GM12865 (cell line): Measurements from ENCODE around the gene HOXD10.

Source experiments
- DNase-seq: peaks from one replicate; pipeline ENCODE4 v3.0.0; 2010; ENCODE audit warnings: low read depth
- H3K4me3 ChIP-seq: 2 replicates; pipeline ENCODE4 v1.5.1; 2011; ENCODE audit warnings: mild to moderate bottlenecking, low read depth, low read length, control low read depth
- TF ChIP-seq, protein P1 (sequence below): IDR thresholded peaks from 2 replicates; pipeline ENCODE4 v1.5.1; 2011; ENCODE audit warnings: low read length, control low read depth, low read depth, inconsistent platforms; ENCODE audit not compliant: insufficient read depth; ENCODE audit errors: missing control alignments

HOXD10 gene

DNA sequence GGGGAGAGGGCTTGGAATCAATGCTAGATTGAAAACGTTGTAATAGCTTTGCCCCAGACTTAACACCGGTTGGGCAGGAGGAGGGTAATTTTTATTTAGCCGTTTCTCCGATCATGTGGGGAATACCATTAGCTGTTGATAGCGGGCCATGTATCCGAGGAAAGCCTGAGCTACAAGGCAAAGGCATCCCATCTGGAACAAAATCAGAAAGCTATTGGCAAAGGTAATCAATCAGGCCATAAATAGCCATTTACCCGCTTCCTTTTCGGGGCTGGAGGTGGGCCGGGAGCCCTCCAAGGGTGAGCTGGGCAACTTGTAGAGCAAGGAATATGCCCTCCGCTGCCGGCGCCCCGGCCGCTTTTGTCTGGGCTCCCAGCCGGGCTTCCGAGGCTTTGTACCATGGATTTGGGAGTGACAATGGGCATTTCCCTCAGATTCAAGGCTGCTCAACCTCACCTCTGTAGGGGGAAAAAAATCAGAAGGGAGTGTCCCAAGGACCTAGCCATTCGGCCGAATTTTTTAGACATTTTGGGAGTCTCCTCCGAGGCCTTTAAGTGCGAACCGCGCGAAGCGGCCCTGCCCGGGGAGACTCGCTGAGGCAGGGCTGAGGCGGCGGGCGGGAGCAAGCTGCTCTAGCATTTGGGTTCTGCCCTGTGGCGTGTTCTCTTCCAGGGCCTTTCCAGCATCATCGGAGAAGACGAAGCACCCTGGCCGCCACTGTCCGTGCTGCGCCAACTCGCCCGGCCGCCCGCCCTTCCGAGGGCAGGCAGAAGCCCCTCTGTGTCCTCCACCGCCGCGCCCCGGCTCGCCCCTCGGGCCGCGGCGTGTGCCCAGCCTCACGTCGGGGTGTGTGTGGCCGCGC is 4.8 kb downstream of the HOXD10 start:
- TF ChIP-seq, protein P1, sequence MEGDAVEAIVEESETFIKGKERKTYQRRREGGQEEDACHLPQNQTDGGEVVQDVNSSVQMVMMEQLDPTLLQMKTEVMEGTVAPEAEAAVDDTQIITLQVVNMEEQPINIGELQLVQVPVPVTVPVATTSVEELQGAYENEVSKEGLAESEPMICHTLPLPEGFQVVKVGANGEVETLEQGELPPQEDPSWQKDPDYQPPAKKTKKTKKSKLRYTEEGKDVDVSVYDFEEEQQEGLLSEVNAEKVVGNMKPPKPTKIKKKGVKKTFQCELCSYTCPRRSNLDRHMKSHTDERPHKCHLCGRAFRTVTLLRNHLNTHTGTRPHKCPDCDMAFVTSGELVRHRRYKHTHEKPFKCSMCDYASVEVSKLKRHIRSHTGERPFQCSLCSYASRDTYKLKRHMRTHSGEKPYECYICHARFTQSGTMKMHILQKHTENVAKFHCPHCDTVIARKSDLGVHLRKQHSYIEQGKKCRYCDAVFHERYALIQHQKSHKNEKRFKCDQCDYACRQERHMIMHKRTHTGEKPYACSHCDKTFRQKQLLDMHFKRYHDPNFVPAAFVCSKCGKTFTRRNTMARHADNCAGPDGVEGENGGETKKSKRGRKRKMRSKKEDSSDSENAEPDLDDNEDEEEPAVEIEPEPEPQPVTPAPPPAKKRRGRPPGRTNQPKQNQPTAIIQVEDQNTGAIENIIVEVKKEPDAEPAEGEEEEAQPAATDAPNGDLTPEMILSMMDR = no peak
- no peak overlapping the region for H3K4me3 ChIP-seq
- no peak for DNase-seq

DNA sequence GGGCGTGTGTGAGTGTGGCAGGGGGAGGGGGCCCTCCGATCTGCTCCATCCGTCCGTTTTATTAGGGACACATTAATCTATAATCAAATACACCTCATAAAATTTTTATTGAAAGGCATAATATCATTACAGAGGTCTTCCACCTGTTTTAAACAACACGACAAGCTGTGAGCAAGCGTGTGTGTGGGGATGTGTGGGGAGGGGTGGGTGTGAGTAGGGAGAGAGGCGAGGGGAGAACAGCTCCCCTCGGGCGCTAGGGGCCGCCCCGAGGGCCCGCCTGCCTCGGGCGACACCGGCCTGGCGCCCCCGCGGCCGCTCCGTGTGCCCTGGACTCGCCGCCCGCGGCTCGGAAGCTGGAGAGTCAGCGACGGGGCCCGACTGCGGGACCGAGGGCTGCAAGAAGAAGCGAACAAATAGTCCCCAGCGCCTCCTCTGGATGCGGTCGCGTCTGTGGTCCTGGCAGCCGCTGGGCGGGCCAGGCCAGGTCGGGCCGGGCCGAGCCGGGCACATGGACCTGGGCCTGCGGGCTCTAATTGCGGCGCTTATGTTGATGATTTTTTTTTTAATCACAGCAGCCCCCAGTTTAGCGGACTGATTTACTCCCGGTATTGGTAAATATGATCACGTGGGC is 5.6 kb downstream of the HOXD10 start:
- no peak for DNase-seq
- TF ChIP-seq, protein P1 = no peak
- H3K4me3 ChIP-seq = no peak overlapping the region

DNA sequence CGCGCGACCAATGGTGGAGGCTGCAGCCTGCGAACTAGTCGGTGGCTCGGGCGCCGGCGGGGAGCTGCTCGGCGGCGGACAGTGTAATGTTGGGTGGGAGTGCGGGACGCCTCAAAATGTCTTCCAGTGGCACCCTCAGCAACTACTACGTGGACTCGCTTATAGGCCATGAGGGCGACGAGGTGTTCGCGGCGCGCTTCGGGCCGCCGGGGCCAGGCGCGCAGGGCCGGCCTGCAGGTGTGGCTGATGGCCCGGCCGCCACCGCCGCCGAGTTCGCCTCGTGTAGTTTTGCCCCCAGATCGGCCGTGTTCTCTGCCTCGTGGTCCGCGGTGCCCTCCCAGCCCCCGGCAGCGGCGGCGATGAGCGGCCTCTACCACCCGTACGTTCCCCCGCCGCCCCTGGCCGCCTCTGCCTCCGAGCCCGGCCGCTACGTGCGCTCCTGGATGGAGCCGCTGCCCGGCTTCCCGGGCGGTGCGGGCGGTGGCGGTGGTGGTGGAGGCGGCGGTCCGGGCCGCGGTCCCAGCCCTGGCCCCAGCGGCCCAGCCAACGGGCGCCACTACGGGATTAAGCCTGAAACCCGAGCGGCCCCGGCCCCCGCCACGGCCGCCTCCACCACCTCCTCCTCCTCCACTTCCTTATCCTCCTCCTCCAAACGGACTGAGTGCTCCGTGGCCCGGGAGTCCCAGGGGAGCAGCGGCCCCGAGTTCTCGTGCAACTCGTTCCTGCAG is 6.3 kb downstream of the HOXD10 start, which contains the start of gene HOXD9:
HOXD9 (plus strand) TSS at position 37 of the 728 bp plus-strand sequence; CDS start at position 87, 50 bp downstream.
- H3K4me3 ChIP-seq = no peak within 1 kb of the TSS
- TF ChIP-seq, protein P1 = no peak
- no peak for DNase-seq

DNA sequence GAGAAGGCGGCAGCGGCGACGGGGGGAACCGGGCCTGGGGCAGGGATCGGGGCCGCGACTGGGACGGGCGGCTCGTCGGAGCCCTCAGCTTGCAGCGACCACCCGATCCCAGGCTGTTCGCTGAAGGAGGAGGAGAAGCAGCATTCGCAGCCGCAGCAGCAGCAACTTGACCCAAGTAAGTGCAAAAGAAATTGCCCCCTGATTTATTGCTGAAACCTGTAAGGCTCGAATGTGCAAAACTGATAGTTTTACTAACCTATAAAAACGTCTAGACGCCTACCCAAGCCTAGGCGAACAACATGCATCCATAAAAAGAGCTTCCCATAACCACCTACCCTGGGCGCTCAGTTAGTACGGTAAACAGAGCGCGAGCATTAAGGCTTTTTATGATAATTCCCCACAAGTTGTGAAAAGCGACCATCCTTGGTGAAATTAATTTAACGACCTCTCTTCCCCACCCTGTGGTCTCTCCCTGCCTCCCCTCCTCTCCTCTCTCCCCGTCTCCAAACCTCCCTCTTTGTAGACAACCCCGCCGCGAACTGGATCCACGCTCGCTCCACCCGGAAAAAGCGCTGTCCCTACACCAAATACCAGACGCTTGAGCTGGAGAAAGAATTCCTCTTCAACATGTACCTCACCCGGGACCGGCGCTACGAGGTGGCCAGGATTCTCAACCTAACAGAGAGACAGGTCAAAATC is 7.0 kb downstream of the HOXD10 start:
- H3K4me3 ChIP-seq = no peak overlapping the region
- TF ChIP-seq, protein P1 = no peak
- DNase-seq = no peak

DNA sequence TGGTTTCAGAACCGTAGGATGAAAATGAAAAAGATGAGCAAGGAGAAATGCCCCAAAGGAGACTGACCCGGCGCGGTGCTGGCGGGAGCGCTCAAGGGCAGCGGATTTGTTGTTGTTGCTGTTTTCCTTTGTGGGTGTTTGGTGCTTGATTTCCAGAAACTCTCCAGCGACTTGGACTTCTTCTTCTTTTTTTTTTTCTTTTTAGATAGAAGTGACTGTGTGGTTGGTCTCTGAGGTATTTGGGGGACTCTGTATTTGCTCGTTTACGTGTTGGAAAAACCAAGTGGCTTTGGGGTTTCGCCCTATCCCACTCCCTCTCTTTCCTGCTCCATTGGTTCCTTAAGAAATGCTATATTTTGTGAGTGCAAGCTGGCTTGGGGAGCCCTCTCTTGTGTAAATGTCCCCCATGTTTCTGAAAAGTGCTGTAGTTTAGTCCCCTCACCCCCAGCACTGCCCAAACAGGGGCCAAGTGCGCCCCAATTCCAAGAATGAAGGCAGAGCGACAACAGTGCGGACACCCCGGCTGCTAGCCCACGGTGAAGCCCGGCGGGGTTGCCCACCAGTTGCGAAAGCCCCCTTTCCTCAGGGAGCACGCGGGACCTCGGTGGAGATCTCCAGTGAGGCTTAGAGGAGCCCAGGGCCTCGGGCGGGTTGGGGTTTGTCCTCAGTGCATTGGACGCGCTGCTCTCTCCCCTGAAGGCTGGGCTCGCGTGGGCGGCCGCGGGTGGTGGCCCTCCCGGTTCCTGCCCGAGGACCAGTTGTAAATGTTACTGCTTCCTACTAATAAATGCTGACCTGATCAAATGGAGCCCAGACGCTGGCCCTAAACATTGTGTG is 7.8 kb downstream of the HOXD10 start:
- TF ChIP-seq, protein P1 = no peak
- no peak overlapping the region for H3K4me3 ChIP-seq
- DNase-seq = no peak
